Ishikawa (cell line): Measurements from ENCODE around the gene LHFPL2.

ENCODE experiments used
- EP300 ChIP-seq: IDR thresholded peaks from 2 replicates; pipeline ENCODE4 v1.6.1; 2012; ENCODE audit warnings: borderline replicate concordance
- MAX ChIP-seq: IDR thresholded peaks from 2 replicates; pipeline ENCODE4 v1.6.1; 2012
- TAF1 ChIP-seq: IDR thresholded peaks from 2 replicates; pipeline ENCODE4 v1.6.1; 2012; ENCODE audit warnings: low read depth, mild to moderate bottlenecking
- TCF12 ChIP-seq: IDR thresholded peaks from 2 replicates; pipeline ENCODE4 v1.6.1; 2012; ENCODE audit warnings: low read depth
- TF ChIP-seq, protein P1 (sequence below): IDR thresholded peaks from 2 replicates; pipeline ENCODE4 v1.6.1; 2012

DNA sequence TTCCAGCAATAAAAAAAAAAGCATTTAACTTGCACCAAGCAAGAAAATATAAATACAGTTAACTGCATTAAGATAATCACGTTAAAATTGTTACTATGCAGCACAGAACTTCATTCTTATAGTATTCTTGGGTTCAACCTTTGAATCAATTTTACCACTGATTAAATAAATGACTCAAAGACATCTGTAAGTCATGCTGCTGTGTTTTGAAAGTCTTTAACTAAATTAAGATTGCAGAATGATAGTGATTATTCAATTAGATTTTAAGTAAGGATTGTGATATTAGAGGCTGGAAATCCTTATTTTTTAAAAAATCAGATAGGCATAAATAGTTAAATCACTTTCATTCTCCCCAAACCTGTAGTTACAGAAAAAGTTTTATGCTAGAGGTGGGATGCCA is 171.8 kb downstream of the LHFPL2 start:
- no peak for TF ChIP-seq EP300
- TF ChIP-seq TAF1, result no peak
- no peak for TF ChIP-seq MAX
- TF ChIP-seq, protein P1, sequence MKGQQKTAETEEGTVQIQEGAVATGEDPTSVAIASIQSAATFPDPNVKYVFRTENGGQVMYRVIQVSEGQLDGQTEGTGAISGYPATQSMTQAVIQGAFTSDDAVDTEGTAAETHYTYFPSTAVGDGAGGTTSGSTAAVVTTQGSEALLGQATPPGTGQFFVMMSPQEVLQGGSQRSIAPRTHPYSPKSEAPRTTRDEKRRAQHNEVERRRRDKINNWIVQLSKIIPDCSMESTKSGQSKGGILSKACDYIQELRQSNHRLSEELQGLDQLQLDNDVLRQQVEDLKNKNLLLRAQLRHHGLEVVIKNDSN, result no peak
- TF ChIP-seq TCF12, result no peak
